GM12891 (cell line): ENCODE results near the gene JKAMP.
A peak's percentile ranks its signal among the peaks of the same experiment; 100 is the strongest.

Experiments used
- DNase-seq: peaks from one replicate; pipeline ENCODE4 v3.0.0; 2011; ENCODE audit warnings: low spot score; ENCODE audit not compliant: insufficient read length
- FAIRE-seq: peaks from 2 replicates; lab custom pipeline; 2011; peaks lifted over from hg19 to GRCh38; lab: Jason Lieb, UNC
- PAX5 ChIP-seq: IDR thresholded peaks from 2 replicates; pipeline ENCODE4 v1.6.1; 2011; ENCODE audit warnings: low read length, moderate library complexity, mild to moderate bottlenecking; ENCODE audit not compliant: insufficient read depth, severe bottlenecking
- POLR2A ChIP-seq: IDR thresholded peaks from 2 replicates; pipeline ENCODE4 v1.6.1; 2011; ENCODE audit warnings: low read depth, low read length, control low read depth
- POLR2AphosphoS5 ChIP-seq: IDR thresholded peaks from 2 replicates; pipeline ENCODE4 v1.6.1; 2011; ENCODE audit warnings: low read depth, low read length, control low read depth
- POU2F2 ChIP-seq: IDR thresholded peaks from 2 replicates; pipeline ENCODE4 v1.6.1; 2011; ENCODE audit warnings: low read depth, mild to moderate bottlenecking, control low read depth, low read length, moderate library complexity
- SPI1 ChIP-seq: IDR thresholded peaks from 2 replicates; pipeline ENCODE4 v1.6.1; 2011; ENCODE audit warnings: low read depth, low read length, control low read depth
- TAF1 ChIP-seq: IDR thresholded peaks from 2 replicates; pipeline ENCODE4 v1.6.1; 2011; ENCODE audit warnings: low read depth, low read length, control low read depth

JKAMP gene

DNA sequence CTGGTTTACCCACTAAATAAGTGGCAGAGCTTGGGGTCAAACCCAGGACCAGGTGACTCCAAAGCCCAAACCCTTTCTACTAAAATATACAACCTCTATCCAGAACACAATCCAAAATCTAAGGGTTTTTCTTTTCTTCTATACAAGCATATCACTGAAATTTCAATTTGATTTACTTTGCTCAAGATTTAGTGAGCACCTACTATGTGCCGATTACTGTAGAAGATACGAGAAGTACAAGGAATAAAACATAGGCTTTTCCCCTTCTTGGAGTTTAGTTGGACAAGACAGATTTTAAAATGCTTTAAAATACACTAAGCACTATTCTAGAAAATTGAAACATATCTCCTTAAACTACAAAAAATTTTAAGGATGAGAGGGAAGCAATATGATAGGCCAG is 2.9 kb upstream of the JKAMP start:
- DNase-seq (no peak), FAIRE-seq (no peak)
- no peak for TF ChIP-seq PAX5
- no peak for TF ChIP-seq POU2F2
- TF ChIP-seq TAF1 = no peak
- TF ChIP-seq POLR2AphosphoS5 = no peak

DNA sequence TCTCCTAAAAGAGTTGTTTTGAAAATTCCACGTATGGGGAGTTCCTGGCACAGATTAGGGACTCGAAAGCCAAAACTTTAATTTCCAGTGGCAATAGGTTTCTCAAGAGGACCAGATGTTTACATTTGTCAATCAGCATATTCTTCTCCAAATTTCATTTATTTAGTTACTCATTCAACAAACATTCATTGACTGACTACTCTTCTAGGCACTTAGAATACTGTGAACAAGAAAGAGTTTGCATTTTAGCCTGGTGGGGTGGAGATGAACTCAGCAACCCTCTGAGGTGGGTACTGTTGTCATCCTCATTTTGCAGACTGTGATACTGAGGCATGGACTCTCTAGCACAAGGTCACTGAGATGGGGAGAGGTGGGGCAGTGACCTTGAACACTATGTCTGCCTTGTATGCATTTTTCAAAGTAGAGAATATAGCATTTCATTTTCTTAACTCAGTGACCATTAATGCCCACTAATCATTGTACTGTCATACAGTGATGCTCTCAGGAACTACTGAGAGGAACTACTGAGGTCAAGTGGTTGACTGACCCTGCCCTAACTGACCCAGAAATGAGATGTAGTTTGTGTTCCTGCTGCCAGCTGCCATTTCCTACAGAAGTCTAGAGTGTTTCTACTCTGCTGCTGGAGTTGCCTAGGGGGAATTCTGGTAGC is 2.3 kb upstream of the JKAMP start:
- FAIRE-seq = no peak

GRCh38 chr14:59482541-59483331 is 1.6 kb upstream of the JKAMP start:
- TF ChIP-seq SPI1 (no peak), PAX5 (no peak), POLR2A (no peak), TAF1 (no peak), POLR2AphosphoS5 (no peak), POU2F2 (no peak)
- no peak for FAIRE-seq
- DNase-seq = no peak

More for the DNA sequence above, 2.3 kb upstream of the JKAMP start:
- TF ChIP-seq POLR2A (no peak), PAX5 (no peak), TAF1 (no peak), SPI1 (no peak), POLR2AphosphoS5 (0 out of 2 replicates have a peak, but pooled peaks have one; percentile 22), POU2F2 (no peak)
- DNase-seq = no peak

DNA sequence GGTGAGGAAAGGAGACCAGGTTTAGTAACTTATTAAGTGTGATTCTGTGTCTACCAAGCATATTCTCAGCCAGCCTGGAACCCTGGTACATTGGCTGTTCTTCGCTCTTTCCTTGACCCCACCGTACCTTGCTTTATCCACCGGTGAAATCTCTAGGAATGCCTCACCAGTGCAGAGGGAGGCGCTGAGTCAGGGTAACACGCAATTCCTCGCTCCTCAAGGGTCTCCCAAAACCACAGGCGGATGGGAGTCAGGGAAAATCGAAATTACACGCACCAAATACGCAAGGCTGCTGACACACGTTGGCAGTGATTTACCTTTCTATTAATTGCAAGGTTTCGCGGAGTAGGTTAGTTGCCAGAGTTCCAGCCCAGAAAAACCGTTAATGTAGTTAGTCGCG is 954 bp upstream of the JKAMP start:
- FAIRE-seq = peak; percentile 40
- DNase-seq = no peak

GRCh38 chr14:59484639-59485175 is 390 bp downstream of the JKAMP start:
- peak; percentile 30 for DNase-seq
- no peak for FAIRE-seq

More for the DNA sequence above, 954 bp upstream of the JKAMP start:
- TF ChIP-seq SPI1 (no peak), POU2F2 (0 out of 2 replicates have a peak, but pooled peaks have one; percentile 1)

GRCh38 chr14:59490756-59491155 is 6.4 kb downstream of the JKAMP start:
- TF ChIP-seq POU2F2 = no peak
- no peak for TF ChIP-seq POLR2AphosphoS5
- no peak for TF ChIP-seq TAF1
- TF ChIP-seq POLR2A = no peak
- no peak for TF ChIP-seq PAX5
- FAIRE-seq (no peak), DNase-seq (no peak)

More at GRCh38 chr14:59484639-59485175, 390 bp downstream of the JKAMP start:
- TF ChIP-seq POU2F2 = no peak
- TF ChIP-seq POLR2AphosphoS5 = no peak
- no peak for TF ChIP-seq PAX5
- no peak for TF ChIP-seq POLR2A
- no peak for TF ChIP-seq TAF1
- no peak for TF ChIP-seq SPI1

DNA sequence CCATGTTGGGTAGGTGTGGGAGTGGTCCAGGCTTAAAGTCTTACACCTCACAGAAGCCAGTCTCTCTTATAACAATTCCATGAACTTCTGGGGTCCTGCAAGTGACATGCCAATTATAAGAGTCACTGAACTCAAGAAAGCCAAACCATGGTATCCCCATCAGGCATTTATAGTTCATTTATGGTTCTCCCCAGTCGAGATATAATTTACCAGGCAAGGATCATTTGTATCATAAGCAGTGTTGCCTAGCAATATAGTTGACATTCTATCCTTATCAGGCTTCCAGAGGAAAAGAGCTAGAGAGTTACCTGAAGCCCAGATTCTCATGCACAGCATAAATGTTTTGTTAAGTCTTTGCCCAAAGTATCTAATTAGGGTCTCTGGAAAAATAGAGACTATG is 8.1 kb downstream of the JKAMP start:
- no peak for DNase-seq
- TF ChIP-seq PAX5 (no peak), TAF1 (no peak), SPI1 (no peak), POU2F2 (no peak), POLR2A (no peak), POLR2AphosphoS5 (no peak)
- FAIRE-seq = no peak

DNA sequence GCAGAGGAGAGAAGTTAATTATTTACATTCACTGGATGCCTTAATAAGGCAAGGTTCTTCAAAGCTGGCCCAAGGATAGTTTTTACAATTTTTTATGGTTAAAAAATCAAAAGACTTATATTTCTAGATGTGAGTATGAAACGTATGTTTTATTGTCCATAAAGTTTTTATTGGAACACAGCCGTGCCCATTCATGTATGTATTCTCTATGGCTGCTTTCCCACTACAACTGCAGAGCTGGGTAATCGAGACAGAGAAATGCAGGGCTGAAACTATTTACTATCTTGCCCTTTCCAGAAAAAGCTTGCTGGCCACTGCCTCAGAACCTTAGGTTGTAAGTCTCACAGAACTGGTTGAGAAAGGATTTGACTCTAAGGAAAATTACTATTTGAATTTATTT is 16.4 kb downstream of the JKAMP start:
- FAIRE-seq = no peak
- DNase-seq = no peak
- TF ChIP-seq TAF1 = no peak
- no peak for TF ChIP-seq POLR2AphosphoS5
- TF ChIP-seq POLR2A = no peak
- no peak for TF ChIP-seq POU2F2
- no peak for TF ChIP-seq PAX5
- TF ChIP-seq SPI1 = no peak

DNA sequence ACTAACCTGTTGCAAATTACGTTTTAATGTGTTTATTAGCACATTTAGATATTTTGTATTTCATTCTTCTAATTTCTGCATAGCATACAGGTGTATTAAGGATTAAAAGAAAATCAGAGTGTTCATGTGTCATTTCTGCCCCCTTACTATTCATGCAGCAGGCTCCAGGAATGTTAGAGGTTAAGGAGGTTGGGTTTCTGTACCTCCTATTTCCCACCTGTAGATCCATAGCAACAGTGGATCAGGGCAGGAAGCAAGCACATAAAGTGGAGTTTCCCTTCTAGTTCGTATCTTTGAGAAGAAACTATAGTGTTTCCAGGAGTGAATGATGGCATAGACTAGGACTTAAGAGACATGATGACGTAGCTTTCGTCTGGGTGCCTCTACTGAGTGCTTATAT is 18.9 kb downstream of the JKAMP start:
- TF ChIP-seq POU2F2 = no peak
- no peak for TF ChIP-seq POLR2AphosphoS5
- no peak for TF ChIP-seq POLR2A
- no peak for TF ChIP-seq TAF1
- no peak for TF ChIP-seq PAX5
- TF ChIP-seq SPI1 = no peak
- no peak for DNase-seq
- no peak for FAIRE-seq

DNA sequence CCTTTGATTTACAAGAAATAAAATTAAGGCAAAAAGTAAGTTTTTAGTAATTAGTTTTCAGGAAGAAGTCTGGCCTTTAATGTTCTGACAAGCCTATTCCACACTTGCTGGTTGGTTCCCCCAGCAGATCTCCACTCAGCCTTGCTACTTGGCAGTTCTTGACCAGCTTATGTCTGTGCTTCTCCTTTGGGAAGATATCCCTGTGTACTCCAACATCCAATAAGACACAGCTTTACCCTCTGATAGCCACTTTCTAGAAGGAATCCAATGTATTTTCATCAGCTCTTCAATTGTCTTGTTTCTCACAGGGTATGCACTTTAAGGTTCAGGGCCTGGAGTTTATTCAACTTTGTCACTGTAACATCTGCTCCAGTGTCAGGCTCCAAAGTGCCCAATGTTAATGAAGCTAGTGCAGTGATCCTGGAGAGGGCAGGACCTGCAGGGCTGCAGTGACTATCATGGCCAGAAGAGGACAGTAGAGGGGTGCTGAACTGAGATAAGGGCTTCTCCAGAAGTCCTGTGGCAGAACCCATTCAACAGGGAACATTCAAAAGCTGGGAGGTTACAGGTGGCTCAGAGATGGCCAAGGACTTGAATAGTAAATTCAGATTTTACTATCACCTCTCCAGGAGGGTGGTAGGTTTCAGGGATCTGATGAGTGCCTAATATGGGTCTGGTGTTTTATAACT is 22.9 kb downstream of the JKAMP start:
- DNase-seq = peak; percentile 8
- FAIRE-seq = peak; percentile 52
- TF ChIP-seq POLR2AphosphoS5 (no peak), POU2F2 (peak; percentile 36; the same call in 1 of the 2 replicates)

- TF ChIP-seq PAX5 (no peak), TAF1 (no peak), POLR2A (no peak), SPI1 (no peak), POU2F2 (no peak), POLR2AphosphoS5 (no peak)
- FAIRE-seq (no peak), DNase-seq (no peak)
Observed at GRCh38 chr14:59507752-59508103, 23.4 kb downstream of the JKAMP start.
